Caco-2 (cell line): ENCODE results near the gene ANKRD27. TPM values are rescaled to one million over a fixed set of nuclear protein-coding genes. Genes with fewer than 3 reads are reported as not detected.

ENCODE experiments used
- BruUV-seq: library from RNA; stranded (reverse); fragments of 400-500 nt; replicated peaks from 2 replicates; lab custom pipeline; 2021; lab: Mats Ljungman, UMichigan
- CTCF ChIA-PET: fragments of 300-600 bp; sonication (Branson Sonifier 250); formaldehyde crosslinking; loops from one replicate; lab custom pipeline; 2022; ENCODE audit warnings: antibody characterized with exemption; lab: Charles Lee
- POLR2A ChIA-PET: fragments of 300-600 bp; sonication (Branson Sonifier 250); formaldehyde crosslinking; loops from one replicate; lab custom pipeline; 2022; ENCODE audit warnings: antibody characterized with exemption; lab: Charles Lee
- DNase-seq, 2 experiments: peaks; one replicate each; pipeline versions ENCODE4 v3.0.0 to v3.0.0-alpha.2; 2020 to 2022
- H3K27me3 ChIP-seq: replicated peaks from 2 replicates; pipeline ENCODE4 v1.6.0; 2011; ENCODE audit warnings: low read length; ENCODE audit not compliant: control insufficient read depth, insufficient read depth
- H3K36me3 ChIP-seq: 2 replicates; pipeline ENCODE4 v1.5.1; 2011; ENCODE audit warnings: low read length; ENCODE audit not compliant: control insufficient read depth, insufficient read depth
- H3K4me1 ChIP-seq: fragments of 250-450 bp; sonication (Bioruptor Pico); 2 replicates; pipeline ENCODE4 v1.5.1; 2020; ENCODE audit warnings: mild to moderate bottlenecking
- H3K4me3 ChIP-seq: 2 replicates; pipeline ENCODE4 v1.5.1; 2011; ENCODE audit warnings: low read depth, mild to moderate bottlenecking, control low read depth, low read length
- H3K9me3 ChIP-seq: fragments of 250-450 bp; sonication (Bioruptor Pico); 2 replicates; pipeline ENCODE4 v1.5.1; 2020; ENCODE audit warnings: mild to moderate bottlenecking, moderate library complexity
- H3K27ac Mint-ChIP-seq: one replicate; pipeline ENCODE4 v1.8.0; 2022; ENCODE audit warnings: mixed read lengths; ENCODE audit not compliant: unreplicated experiment
- H3K27me3 Mint-ChIP-seq: one replicate; pipeline ENCODE4 v1.8.0; 2022; ENCODE audit warnings: mixed read lengths; ENCODE audit not compliant: insufficient read depth, unreplicated experiment
- H3K36me3 Mint-ChIP-seq: one replicate; pipeline ENCODE4 v1.8.0; 2022; ENCODE audit warnings: mild to moderate bottlenecking, mixed read lengths; ENCODE audit not compliant: insufficient read depth, unreplicated experiment
- H3K4me1 Mint-ChIP-seq: one replicate; pipeline ENCODE4 v1.8.0; 2022; ENCODE audit warnings: low read depth, mixed read lengths; ENCODE audit not compliant: unreplicated experiment
- H3K4me3 Mint-ChIP-seq: one replicate; pipeline ENCODE4 v1.8.0; 2022; ENCODE audit warnings: mild to moderate bottlenecking, moderate library complexity, mixed read lengths; ENCODE audit not compliant: unreplicated experiment
- H3K9me3 Mint-ChIP-seq: one replicate; pipeline ENCODE4 v1.8.0; 2022; ENCODE audit warnings: mixed read lengths; ENCODE audit not compliant: unreplicated experiment
- CTCF ChIP-seq, 2 experiments: fragments of 200-600 bp in 1 of 2; IDR thresholded peaks; 1 replicate in 1 of 2; 2 replicates in 1 of 2; pipeline versions ENCODE4 v1.5.1 to v1.8.0; 2011 to 2022; ENCODE audit warnings: antibody characterized with exemption in 1 of 2, control low read depth in 1 of 2, inconsistent platforms in 1 of 2, low read depth in 1 of 2, low read length in 1 of 2, mild to moderate bottlenecking in 1 of 2, moderate library complexity in 1 of 2; ENCODE audit not compliant: insufficient read depth in 1 of 2, severe bottlenecking in 1 of 2, unreplicated experiment in 1 of 2
- intact Hi-C: fragments of 100-400 bp; cut with micrococcal nuclease; formaldehyde crosslinking; loops from one replicate; pipeline ENCODE4 v1.10.0; 2022; ENCODE audit not compliant: unreplicated experiment
- total RNA-seq: library from RNA; stranded (reverse); gene quantifications from 2 replicates; pipeline ENCODE4 v1.2.3, GENCODE V29; 2022

ANKRD27 gene
- total RNA-seq, 1 experiment from 2014 or later = 54.3 TPM

- Mint-ChIP-seq H3K4me1 (no peaks in the 10 kb centered on the region), H3K4me3 (no peak overlapping the region), H3K27me3 (no peaks in the 10 kb centered on the region), H3K9me3 (no peaks in the 10 kb centered on the region), H3K27ac (no peak overlapping the region), H3K36me3 (peaks cover 12% of the 10 kb centered on the region)
- no peaks in the 10 kb centered on the region for H3K9me3 ChIP-seq
- BruUV-seq = no TSS peak
- ChIA-PET CTCF (no interaction called here), POLR2A (no interaction called here)
- no peak for TF ChIP-seq CTCF (IDR thresholded peaks at IDR 0.05; ENCODE audit: insufficient read depth in 1 of 2, low read depth in 1 of 2, low read length in 1 of 2, severe bottlenecking in 1 of 2, unreplicated experiment in 1 of 2)
- no peaks in the 10 kb centered on the region for H3K4me1 ChIP-seq
- no peak overlapping the region for H3K4me3 ChIP-seq
- H3K27me3 ChIP-seq = no peaks in the 10 kb centered on the region
- peaks cover 1% of the 10 kb centered on the region; the same call in 1 of the 2 replicates for H3K36me3 ChIP-seq
- no peak for DNase-seq
- intact Hi-C loops = no loop called here
These were observed 12.8 kb downstream of the ANKRD27 start for GRCh38 chr19:32662186-32662585.

DNA sequence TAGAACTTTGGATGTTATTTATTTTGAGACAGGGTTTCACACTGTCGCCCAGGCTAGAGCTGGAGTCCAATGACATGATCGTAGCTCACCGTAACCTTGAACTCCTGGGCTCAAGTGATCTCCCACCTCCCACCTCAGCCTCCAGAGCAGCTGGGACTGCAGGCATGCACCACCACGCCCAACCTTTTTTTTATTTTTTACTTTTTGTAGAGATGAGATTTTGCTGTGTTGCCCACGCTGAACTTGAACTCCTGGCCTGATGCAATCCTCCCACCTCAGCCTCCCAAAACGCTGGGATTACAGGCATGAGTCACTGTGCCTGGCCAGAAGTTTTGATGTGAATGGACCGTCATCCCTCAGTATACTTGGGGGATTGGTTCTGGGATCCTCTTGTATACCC lies 13.7 kb downstream of the ANKRD27 start:
- no peak overlapping the region for H3K4me3 ChIP-seq
- CTCF ChIA-PET = no interaction called here
- H3K9me3 Mint-ChIP-seq = no peaks in the 10 kb centered on the region
- no peaks in the 10 kb centered on the region for H3K27me3 Mint-ChIP-seq
- no peak overlapping the region for H3K4me3 Mint-ChIP-seq
- H3K27ac Mint-ChIP-seq = no peak overlapping the region
- H3K4me1 Mint-ChIP-seq = no peaks in the 10 kb centered on the region
- TF ChIP-seq CTCF (IDR thresholded peaks at IDR 0.05; ENCODE audit: insufficient read depth in 1 of 2, low read depth in 1 of 2, low read length in 1 of 2, severe bottlenecking in 1 of 2, unreplicated experiment in 1 of 2) = no peak
- POLR2A ChIA-PET = no interaction called here
- H3K36me3 ChIP-seq = no peaks in the 10 kb centered on the region; the same call in 1 of the 2 replicates
- no peaks in the 10 kb centered on the region for H3K9me3 ChIP-seq
- intact Hi-C loops = no loop called here
- BruUV-seq = no TSS peak
- no peaks in the 10 kb centered on the region for H3K27me3 ChIP-seq
- DNase-seq = no peak
- H3K36me3 Mint-ChIP-seq = peaks cover 14% of the 10 kb centered on the region
- no peaks in the 10 kb centered on the region for H3K4me1 ChIP-seq

DNA sequence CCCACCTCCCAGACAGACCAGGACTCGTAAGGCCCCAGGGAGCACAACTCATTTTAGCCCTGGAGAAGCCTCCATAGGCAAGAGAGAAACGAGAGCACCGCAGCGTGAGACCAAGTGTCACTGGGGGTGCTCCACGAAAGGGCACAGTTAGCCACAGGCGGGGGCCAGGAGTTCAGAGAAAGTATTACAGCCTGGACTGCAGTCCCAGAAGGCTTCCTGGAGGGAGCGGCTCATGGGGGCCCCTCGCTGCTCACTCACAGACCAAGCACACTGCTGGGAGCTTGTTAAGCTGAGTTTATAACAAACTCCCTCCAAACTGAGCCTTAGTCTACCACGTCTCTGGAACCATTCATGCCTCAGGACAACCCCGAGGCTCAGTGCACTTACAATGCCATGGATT lies 16.5 kb downstream of the ANKRD27 start:
- CTCF ChIA-PET = no interaction called here
- Mint-ChIP-seq H3K27ac (no peak overlapping the region), H3K36me3 (peaks cover 41% of the 10 kb centered on the region), H3K4me1 (no peaks in the 10 kb centered on the region), H3K27me3 (no peaks in the 10 kb centered on the region), H3K4me3 (no peak overlapping the region), H3K9me3 (no peaks in the 10 kb centered on the region)
- H3K27me3 ChIP-seq = no peaks in the 10 kb centered on the region
- intact Hi-C loops = no loop called here
- no TSS peak for BruUV-seq
- DNase-seq = no peak
- no peaks in the 10 kb centered on the region for H3K4me1 ChIP-seq
- no peaks in the 10 kb centered on the region for H3K36me3 ChIP-seq
- TF ChIP-seq CTCF (IDR thresholded peaks at IDR 0.05; ENCODE audit: insufficient read depth in 1 of 2, low read depth in 1 of 2, low read length in 1 of 2, severe bottlenecking in 1 of 2, unreplicated experiment in 1 of 2) = no peak
- H3K9me3 ChIP-seq = no peaks in the 10 kb centered on the region
- no peak overlapping the region for H3K4me3 ChIP-seq
- POLR2A ChIA-PET = no interaction called here
